Esophagus (tissue), 2 donors: ENCODE results near the gene MAIP1. TPM values are rescaled to one million over a fixed set of nuclear protein-coding genes. Genes with fewer than 3 reads are reported as not detected.

Source experiments
- H3K27ac ChIP-seq, 2 donors: one replicate each; pipeline ENCODE4 v1.5.1; 2013; ENCODE audit warnings: low read depth in 2 of 2, mild to moderate bottlenecking in 2 of 2, inconsistent platforms in 1 of 2, low read length in 1 of 2, moderate library complexity in 1 of 2
- H3K27me3 ChIP-seq, 2 donors: one replicate each; pipeline ENCODE4 v1.6.1; 2013; ENCODE audit warnings: low read length in 2 of 2, control low read depth in 1 of 2, mild to moderate bottlenecking in 1 of 2; ENCODE audit not compliant: insufficient read depth in 2 of 2, control insufficient read depth in 1 of 2
- H3K36me3 ChIP-seq, 2 donors: one replicate each; pipeline ENCODE4 v1.6.1; 2013; ENCODE audit warnings: low read length in 1 of 2; ENCODE audit not compliant: control insufficient read depth in 2 of 2, insufficient read depth in 2 of 2
- H3K4me1 ChIP-seq, 2 donors: one replicate each; pipeline ENCODE4 v1.6.1; 2013; ENCODE audit warnings: low read length in 1 of 2; ENCODE audit not compliant: control insufficient read depth in 2 of 2, insufficient read depth in 2 of 2
- H3K4me3 ChIP-seq, 2 donors: one replicate each; pipeline ENCODE4 v1.5.1; 2013; ENCODE audit warnings: low read length in 2 of 2, mild to moderate bottlenecking in 2 of 2, low read depth in 1 of 2, moderate library complexity in 1 of 2
- H3K9me3 ChIP-seq, 2 donors: one replicate each; pipeline ENCODE4 v1.6.1; 2013; ENCODE audit warnings: mild to moderate bottlenecking in 2 of 2, low read depth in 1 of 2, low read length in 1 of 2, moderate library complexity in 1 of 2; ENCODE audit not compliant: control insufficient read depth in 2 of 2, insufficient read depth in 1 of 2
- WGBS, 2 donors: extraction: QIAGEN DNeasy Blood & Tissue Kit; methylation state at CpG; one replicate each; pipeline ENCODE4 v1.1.7; 2013; 5-methylcytosine and 5-hydroxymethylcytosine counted together
- polyA plus RNA-seq, 2 donors: library from polyadenylated mRNA; stranded (reverse); fragments of 200-250 nt; gene quantifications; one replicate each; pipeline ENCODE4 v1.2.3, GENCODE V29; 2013
- donor health status: healthy with polysubstance abuse.
- donor health status: Bipolar disorder and iron deficiency.

MAIP1 gene
- polyA plus RNA-seq, 2 donors: 5.0 to 14.2 TPM

- Histone ChIP-seq H3K27ac (no peak overlapping the region), H3K36me3 (peaks cover 8% of the 10 kb centered on the region in 2 donors), H3K4me3 (no peak overlapping the region), H3K4me1 (no peaks in the 10 kb centered on the region), H3K9me3 (no peaks in the 10 kb centered on the region), H3K27me3 (no peaks in the 10 kb centered on the region)
- WGBS, 2 donors: 93 to 96% methylated on average over 4 of the region's 4 CpGs
Measured at GRCh38 chr2:199943373-199943772, 12.0 kb upstream of the MAIP1 start.

- WGBS, 2 donors: 98 to 100% methylated on average over 1 of the region's 1 CpG
- Histone ChIP-seq H3K27me3 (no peaks in the 10 kb centered on the region), H3K4me1 (no peaks in the 10 kb centered on the region), H3K36me3 (peaks cover 8% of the 10 kb centered on the region in 2 donors), H3K27ac (no peak overlapping the region), H3K4me3 (no peak overlapping the region), H3K9me3 (no peaks in the 10 kb centered on the region)
Measured at GRCh38 chr2:199946196-199946595, 9.2 kb upstream of the MAIP1 start.

- Histone ChIP-seq H3K4me1 (no peaks in the 10 kb centered on the region), H3K36me3 (peaks cover 8% of the 10 kb centered on the region in 2 donors), H3K4me3 (no peak overlapping the region), H3K9me3 (no peaks in the 10 kb centered on the region), H3K27me3 (no peaks in the 10 kb centered on the region), H3K27ac (no peak overlapping the region)
Measured at GRCh38 chr2:199946836-199947235, 8.5 kb upstream of the MAIP1 start.

- H3K9me3 ChIP-seq: no peaks in the 10 kb centered on the region
- H3K4me1 ChIP-seq: no peaks in the 10 kb centered on the region
- WGBS, 2 donors: 90 to 91% methylated on average over 5 of the region's 5 CpGs
- H3K4me3 ChIP-seq: no peak overlapping the region
- no peaks in the 10 kb centered on the region for H3K27me3 ChIP-seq
- peaks cover 3 to 6% of the 10 kb centered on the region in 2 donors for H3K36me3 ChIP-seq
- no peak overlapping the region for H3K27ac ChIP-seq
Measured at GRCh38 chr2:199950396-199950795, 5.0 kb upstream of the MAIP1 start.

GRCh38 chr2:199951023-199951422 is 4.4 kb upstream of the MAIP1 start:
- H3K27ac ChIP-seq: no peak overlapping the region
- peaks cover 0 to 6% of the 10 kb centered on the region in 2 donors for H3K36me3 ChIP-seq
- no peaks in the 10 kb centered on the region for H3K9me3 ChIP-seq
- WGBS, 2 donors: 45 to 50% methylated on average over 1 of the region's 1 CpG
- H3K4me3 ChIP-seq: no peak overlapping the region
- no peaks in the 10 kb centered on the region for H3K27me3 ChIP-seq
- H3K4me1 ChIP-seq: no peaks in the 10 kb centered on the region

GRCh38 chr2:199955007-199955338 is 409 bp upstream of the MAIP1 start:
- Histone ChIP-seq H3K27me3 (no peaks in the 10 kb centered on the region), H3K4me3 (peak overlapping the region; percentile 93 to 95), H3K36me3 (peaks cover 0 to 2% of the 10 kb centered on the region in 2 donors), H3K4me1 (no peaks in the 10 kb centered on the region), H3K9me3 (no peaks in the 10 kb centered on the region), H3K27ac (peak overlapping the region; percentile 93 to 98)
- 0 to 1% methylated on average over 13 of the region's 13 CpGs for WGBS, 2 donors

GRCh38 chr2:199956062-199956380 is 639 bp downstream of the MAIP1 start:
- WGBS, 2 donors: 1% methylated on average over 10 of the region's 10 CpGs
- Histone ChIP-seq H3K4me1 (no peaks in the 10 kb centered on the region), H3K36me3 (peaks cover 0 to under 1% of the 10 kb centered on the region in 2 donors), H3K4me3 (peak overlapping the region; percentile 93 to 95), H3K9me3 (no peaks in the 10 kb centered on the region), H3K27me3 (no peaks in the 10 kb centered on the region), H3K27ac (peak overlapping the region; percentile 93 to 98)

- peaks cover 3 to 5% of the 10 kb centered on the region in 2 donors for H3K36me3 ChIP-seq
- WGBS, 2 donors: 93 to 97% methylated on average over 4 of the region's 4 CpGs
Measured at GRCh38 chr2:199958014-199958413, 2.6 kb downstream of the MAIP1 start.

GRCh38 chr2:199962203-199962602 is 6.8 kb downstream of the MAIP1 start:
- no peaks in the 10 kb centered on the region for H3K27me3 ChIP-seq
- no peaks in the 10 kb centered on the region for H3K9me3 ChIP-seq
- WGBS, 2 donors: 77 to 85% methylated on average over 2 of the region's 2 CpGs
- H3K36me3 ChIP-seq: peaks cover 5 to 7% of the 10 kb centered on the region in 2 donors
- no peak overlapping the region for H3K27ac ChIP-seq
- no peak overlapping the region for H3K4me3 ChIP-seq
- H3K4me1 ChIP-seq: no peaks in the 10 kb centered on the region

More at GRCh38 chr2:199958014-199958413, 2.6 kb downstream of the MAIP1 start:
- Histone ChIP-seq H3K9me3 (no peaks in the 10 kb centered on the region), H3K4me1 (no peaks in the 10 kb centered on the region), H3K4me3 (no peak overlapping the region), H3K27ac (no peak overlapping the region), H3K27me3 (no peaks in the 10 kb centered on the region)

GRCh38 chr2:199966405-199966804 is 11.0 kb downstream of the MAIP1 start:
- H3K4me1 ChIP-seq: no peaks in the 10 kb centered on the region
- H3K27ac ChIP-seq: no peak overlapping the region
- 78 to 85% methylated on average over 2 of the region's 2 CpGs for WGBS, 2 donors
- H3K9me3 ChIP-seq: no peaks in the 10 kb centered on the region
- H3K36me3 ChIP-seq: peaks cover 2 to 7% of the 10 kb centered on the region in 2 donors
- H3K27me3 ChIP-seq: no peaks in the 10 kb centered on the region
- H3K4me3 ChIP-seq: no peak overlapping the region
